GM19467 (cell line): Measurements from ENCODE around the gene STARD3.

Experiments
- ATAC-seq: cut with Tn5 transposase; IDR thresholded peaks from one replicate; pipeline ENCODE4 v1.9.1; 2021; ENCODE audit warnings: mild to moderate bottlenecking, moderate library complexity; ENCODE audit not compliant: unreplicated experiment

Gene STARD3

DNA sequence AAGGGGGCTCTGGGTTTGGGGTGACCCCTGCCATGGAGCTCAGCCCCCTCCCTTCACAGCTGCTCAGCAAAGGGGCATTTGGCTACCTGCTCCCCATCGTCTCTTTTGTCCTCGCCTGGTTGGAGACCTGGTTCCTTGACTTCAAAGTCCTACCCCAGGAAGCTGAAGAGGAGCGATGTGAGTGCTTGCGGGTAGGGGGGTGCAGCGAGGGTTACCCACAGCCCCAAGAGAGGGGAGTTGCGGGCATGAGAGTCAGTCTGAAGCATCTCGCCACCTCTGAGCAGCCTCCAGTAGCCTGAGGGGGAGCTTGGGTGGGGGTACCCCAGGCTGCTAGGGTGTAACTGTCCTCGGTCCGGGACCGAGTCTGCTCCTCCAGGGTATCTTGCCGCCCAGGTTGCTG, 21.4 kb downstream of the STARD3 start:
- ATAC-seq = no peak

DNA sequence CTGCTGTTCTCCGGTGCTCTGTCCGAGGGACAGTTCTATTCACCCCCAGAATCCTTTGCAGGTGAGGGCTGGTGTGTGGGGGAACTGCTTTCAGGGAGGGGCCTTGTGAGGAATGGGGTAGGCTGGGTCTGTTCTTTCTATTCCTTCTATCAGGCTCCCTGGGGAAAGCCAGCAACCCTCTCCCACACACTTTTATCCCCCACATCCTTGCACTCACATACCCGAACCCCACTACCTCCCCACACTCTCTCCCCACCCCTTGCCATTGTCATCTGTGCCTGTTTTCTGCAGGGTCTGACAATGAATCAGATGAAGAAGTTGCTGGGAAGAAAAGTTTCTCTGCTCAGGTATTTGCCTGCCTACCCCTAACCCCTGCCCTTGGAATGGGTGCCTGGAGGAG, 21.8 kb downstream of the STARD3 start:
- ATAC-seq = no peak

DNA sequence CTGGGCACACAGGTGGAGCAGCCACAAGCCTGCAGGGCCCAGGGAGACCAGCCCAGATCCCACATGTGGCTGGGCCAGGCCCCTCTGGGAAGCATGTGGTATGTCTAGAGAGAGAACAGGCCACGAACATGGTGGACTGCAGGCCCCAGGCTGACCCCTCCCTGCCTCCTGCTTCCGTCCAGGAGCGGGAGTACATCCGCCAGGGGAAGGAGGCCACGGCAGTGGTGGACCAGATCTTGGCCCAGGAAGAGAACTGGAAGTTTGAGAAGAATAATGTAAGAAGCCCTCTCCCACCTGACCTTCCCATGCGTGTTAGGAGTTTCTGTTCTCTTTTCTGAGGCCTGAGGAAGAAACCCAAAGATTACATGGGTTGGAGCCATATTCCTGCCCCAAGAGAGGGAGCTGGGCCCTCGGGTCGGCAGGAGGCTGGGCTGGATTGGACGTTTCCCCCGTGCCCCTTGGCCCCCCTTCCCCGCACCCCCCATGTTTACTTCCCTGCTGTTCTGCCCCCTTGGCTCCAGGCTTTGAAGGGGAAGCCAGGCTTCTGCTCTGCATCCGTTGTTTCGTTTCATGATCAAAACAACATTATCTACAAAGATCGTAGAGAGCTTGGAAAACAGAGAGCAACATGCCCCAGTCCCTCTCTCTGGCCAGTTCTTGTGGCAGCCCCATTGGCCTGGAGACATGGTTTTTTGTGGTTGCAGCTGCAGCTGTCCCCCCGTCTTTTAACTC, 22.5 kb downstream of the STARD3 start:
- ATAC-seq = no peak

DNA sequence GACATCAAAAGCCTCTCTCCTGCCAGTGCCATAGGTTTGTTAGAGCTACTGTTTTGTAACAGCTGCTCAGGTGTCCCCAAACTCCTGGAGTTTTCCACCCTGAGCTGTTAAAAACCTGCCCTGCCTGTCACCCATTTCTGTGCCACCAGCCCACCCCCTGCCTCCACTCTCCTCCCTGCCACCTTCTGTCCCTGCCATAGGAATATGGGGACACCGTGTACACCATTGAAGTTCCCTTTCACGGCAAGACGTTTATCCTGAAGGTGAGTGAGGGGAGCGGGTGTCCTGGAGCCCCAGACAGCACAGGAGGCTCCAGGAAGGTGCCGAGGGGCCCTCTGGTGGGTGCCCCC, 23.0 kb downstream of the STARD3 start:
- no peak for ATAC-seq

DNA sequence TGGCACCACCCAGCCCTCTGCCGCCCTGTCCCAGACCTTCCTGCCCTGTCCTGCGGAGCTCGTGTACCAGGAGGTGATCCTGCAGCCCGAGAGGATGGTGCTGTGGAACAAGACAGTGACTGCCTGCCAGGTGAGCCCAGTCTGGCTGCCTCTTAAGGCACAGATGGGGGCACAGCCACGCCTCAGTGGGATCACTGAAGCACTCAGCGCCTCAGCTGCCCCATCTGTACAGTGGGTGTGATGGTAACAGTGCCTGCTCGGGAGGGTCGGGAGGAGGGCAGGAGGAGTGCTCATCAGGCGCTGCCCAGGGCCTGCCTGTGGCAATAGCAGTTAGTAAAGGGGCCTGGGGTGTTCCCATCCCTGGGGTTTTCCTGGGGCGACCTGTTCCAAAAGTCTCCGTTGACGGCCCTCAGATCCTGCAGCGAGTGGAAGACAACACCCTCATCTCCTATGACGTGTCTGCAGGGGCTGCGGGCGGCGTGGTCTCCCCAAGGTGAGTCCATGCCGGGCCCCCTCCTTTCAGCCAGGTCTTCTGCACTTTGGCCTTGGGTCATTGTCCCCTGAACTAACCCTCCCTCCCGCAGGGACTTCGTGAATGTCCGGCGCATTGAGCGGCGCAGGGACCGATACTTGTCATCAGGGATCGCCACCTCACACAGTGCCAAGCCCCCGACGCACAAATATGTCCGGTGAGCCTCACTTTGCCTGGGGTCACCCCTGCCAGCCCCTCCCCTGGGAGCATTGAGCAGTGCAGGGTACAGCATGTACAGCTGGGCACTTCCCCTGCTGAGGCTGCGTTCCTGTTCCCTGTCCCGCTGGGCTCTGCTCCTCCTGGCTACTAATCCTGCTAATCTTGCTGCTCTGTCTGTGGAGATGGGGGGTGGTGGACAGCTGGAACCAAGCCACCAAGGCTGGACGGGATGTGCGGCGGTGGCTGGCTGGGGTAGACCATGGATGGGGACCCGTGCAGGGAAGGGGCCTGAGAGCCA, 23.7 kb downstream of the STARD3 start:
- no peak for ATAC-seq

DNA sequence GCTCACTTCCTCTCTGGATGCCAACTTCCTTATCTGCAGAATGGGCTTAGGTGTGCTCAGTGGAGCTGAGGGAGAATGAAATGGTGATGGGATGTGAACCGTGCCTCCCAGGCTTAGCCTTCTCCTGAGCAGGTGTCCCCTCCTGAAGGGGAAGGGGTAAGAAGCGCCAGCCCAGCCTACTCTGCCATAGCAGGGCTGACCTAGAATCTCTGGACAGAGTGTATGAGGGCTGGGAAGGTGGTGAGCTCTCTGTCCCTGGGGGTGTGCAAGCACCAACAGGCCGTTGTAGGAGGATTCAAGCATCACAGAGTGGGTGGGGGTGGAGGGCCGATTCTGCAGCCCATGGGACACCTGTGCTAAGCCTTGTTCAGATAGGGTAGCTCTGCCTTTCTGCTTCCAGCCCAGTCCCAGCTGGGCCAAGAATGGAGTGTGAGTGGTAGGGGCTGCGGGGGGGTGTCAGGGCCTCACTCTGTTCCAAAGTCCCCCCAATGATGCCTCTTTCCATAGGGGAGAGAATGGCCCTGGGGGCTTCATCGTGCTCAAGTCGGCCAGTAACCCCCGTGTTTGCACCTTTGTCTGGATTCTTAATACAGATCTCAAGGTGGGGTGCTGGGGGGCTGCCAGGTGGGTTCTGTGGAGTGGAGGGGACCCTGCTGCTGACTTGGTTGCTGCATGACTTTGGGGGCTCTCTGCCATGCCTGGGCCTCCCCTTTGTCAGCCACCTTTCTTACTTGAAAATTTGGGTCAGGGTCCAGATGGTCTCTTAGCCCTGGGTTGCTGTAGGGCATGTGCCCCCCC, 25.0 kb downstream of the STARD3 start:
- ATAC-seq = no peak

DNA sequence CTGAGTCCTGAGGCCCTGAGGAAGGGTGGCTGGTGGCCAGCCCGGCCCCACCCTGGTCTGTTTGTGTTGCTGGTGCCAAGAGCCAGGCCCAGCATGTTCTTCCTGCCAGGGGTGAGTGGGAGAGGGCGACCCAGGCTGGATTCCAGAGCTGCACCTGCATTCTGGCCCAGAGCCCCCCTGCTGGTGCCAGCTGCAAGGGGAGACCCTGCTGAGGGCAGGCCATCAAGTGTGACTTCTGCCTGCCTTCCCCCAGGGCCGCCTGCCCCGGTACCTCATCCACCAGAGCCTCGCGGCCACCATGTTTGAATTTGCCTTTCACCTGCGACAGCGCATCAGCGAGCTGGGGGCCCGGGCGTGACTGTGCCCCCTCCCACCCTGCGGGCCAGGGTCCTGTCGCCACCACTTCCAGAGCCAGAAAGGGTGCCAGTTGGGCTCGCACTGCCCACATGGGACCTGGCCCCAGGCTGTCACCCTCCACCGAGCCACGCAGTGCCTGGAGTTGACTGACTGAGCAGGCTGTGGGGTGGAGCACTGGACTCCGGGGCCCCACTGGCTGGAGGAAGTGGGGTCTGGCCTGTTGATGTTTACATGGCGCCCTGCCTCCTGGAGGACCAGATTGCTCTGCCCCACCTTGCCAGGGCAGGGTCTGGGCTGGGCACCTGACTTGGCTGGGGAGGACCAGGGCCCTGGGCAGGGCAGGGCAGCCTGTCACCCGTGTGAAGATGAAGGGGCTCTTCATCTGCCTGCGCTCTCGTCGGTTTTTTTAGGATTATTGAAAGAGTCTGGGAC, 25.8 kb downstream of the STARD3 start:
- no peak for ATAC-seq

DNA sequence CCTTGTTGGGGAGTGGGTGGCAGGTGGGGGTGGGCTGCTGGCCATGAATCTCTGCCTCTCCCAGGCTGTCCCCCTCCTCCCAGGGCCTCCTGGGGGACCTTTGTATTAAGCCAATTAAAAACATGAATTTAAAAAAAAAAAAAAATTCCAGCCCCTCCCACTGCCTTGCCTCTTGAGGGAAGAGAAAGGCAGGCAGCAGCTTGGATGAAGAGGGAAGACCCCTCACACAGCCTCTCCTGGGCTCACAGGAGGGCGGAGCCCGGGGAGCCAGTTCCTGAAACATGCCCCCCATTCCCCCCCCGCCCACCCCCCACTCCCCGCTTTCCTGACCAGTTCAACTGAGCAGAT, 26.4 kb downstream of the STARD3 start:
- ATAC-seq = no peak

DNA sequence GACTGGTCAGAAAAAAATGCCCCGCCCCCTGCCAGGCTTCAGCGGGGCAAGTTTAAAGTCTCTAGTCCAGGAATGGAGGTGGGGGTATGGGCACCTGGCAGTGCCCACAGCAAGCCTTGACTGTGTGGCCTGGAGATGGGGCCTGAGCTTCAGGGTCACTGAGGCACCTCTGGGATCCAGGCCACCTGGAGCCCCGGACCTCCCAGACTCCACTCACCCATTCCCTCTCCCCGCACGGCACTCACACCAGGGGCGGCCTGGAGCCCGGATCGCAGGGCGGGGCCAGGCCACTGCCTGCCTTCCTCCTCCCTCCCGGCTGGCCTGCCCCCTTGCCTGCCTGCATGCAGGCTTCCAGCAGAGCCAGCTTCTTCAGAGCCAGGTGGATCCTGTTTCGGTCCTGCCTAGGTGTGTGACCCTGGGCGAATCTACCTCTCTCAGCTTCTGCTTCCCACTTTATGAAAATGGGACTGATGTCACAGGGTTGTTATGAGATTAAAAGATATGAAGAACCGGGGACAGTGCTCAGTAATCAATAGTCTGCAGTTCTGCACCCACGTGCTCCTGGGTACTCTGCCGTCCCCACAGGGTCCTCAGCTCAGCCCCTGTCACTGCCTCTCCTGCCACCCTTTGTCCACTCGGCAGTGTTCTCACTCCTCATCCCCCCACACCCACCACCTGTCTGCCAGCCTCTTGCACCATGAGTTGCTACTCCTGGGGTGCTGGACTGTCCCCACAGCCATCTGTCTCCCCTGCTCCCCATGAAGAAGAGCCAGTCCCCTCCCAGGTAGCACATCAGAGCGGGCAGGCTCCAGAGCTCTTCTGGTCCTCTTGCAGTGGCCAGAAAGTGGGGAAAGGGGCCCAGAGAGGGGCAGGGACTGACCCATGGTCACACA, 27.0 kb downstream of the STARD3 start:
- no peak for ATAC-seq

DNA sequence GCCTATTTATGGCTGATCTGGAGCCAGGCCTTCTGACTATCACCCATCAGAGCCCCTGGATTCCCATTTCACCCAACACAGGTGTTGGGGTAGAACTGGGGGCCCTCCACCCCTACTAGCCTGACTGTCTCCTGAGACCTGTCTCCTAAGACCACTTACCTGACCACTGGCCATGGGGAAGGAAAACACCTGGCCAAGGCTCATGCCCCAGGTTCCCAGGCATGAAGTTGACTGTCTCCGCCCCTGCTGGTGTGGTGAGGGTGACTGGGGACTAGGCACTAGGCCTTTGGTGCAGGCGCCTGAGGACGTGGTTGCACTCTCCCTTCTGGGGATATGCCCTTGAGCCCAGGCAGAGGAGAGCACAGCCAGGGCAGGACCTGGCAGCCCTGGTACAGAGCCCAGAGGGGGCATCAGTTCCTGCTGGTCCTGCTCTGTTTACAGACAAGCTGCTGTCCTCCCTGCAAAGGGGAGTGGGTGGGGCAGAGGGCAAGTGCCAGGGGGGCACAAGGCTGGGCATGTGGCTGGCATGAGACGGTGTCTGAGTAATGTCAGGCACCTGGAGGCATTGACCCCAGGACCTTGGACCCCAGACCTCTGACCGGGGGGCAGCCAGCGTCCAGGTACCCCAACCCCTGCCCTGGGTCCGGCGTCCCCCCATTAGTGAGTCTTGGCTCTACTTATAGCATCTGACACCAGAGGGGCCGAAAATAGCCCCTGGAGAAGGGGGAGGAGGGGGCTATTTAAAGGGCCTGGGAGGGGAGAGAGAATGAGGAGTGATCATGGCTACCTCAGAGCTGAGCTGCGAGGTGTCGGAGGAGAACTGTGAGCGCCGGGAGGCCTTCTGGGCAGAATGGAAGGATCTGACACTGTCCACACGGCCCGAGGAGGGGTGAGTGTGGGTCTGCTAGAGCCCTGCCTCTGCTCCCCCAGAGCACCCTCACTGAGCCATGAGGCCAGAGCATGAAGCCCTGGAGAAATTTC, 27.9 kb downstream of the STARD3 start, which contains the start of gene TCAP:
TCAP (plus strand) TSS at position 769 of the 981 bp plus-strand sequence; CDS start at position 780, 11 bp downstream.
- no peak for ATAC-seq

DNA sequence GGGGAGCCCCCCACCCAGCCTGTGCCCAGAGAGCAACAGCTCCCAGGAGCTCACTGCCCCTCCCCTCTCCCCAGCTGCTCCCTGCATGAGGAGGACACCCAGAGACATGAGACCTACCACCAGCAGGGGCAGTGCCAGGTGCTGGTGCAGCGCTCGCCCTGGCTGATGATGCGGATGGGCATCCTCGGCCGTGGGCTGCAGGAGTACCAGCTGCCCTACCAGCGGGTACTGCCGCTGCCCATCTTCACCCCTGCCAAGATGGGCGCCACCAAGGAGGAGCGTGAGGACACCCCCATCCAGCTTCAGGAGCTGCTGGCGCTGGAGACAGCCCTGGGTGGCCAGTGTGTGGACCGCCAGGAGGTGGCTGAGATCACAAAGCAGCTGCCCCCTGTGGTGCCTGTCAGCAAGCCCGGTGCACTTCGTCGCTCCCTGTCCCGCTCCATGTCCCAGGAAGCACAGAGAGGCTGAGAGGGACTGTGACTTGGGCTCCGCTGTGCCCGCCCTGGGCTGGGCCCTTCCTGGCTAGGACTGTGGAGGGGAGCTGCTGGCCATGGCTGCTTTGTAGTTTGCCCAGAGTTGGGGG, 28.8 kb downstream of the STARD3 start:
- ATAC-seq = no peak

DNA sequence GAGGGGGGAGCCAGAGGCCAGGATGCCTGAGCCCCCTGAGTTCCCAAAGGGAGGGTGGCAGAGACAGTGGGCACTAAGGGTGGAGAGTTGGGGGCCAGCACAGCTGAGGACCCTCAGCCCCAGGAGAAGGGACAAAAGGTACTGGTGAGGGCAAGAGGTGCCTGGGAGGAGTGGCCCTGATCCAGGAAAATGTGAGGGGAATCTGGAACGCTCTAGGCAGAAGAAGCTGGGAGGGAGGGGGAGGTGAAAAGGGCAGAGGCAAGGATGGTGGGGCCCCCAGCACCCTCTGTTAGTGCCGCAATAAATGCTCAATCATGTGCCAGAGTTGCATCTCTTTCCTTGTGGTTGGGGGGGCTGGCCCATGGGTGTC, 29.3 kb downstream of the STARD3 start:
- no peak for ATAC-seq

DNA sequence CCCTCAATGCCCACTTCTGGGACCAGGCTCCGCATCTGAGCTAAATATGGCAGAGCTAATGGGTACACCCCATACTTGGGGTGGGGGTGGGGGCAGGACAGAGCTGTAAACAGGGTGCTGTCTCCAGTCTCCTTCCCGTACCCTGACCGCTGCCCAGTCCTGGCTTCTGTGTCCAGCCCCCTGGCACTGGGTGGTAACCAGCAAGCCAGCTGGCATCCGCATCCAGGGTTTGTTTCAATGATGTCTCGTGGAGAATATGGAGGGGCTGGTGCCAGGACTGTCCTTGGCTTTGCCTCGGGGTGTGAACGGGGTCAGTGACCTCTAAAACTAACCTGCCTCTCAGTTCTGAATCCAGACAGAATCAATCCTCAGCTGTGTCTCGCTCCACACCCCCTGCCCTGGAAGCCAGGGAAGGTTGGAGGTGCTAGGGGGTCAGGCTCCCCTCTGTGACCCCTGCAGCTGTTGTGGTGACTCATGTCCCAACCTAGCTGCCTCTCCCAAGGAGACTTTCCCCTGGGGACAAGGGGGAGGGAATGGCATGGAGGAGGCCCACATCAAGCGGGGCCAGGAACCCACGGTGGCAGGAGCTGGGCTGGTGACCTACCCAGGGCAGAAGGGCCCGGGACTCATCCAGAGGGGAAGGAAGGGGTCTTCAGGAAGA, 29.8 kb downstream of the STARD3 start:
- no peak for ATAC-seq

DNA sequence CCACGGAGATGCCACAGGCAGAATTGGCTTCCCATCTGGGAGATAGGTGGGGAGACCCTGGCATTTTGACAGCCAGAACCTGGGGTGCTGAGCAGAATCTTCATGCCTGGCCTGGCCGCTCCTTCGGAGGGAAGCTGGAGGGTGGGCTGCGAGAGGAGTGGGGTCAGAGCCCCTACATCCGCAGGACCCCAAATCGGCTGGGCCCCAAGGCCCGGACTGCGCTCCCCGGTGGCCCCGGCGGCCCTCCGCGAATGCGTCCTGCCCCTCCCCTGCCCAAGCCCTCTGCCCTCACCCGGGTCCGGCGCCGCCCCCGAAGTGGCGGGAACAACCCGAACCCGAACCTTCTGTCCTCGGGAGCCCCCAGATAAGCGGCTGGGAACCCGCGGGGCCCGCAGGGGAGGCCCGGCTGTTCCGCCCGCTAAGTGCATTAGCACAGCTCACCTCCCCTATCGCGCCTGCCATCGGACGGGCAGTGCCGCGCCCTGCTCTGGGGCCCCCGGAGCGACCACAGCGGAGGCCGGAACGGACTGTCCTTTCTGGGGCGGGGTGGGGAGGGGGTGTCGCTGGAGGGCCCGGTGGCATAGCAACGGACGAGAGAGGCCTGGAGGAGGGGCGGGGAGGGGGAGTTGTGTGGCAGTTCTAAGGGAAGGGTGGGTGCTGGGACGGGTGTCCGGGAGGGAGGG, 30.5 kb downstream of the STARD3 start:
- ATAC-seq = no peak

DNA sequence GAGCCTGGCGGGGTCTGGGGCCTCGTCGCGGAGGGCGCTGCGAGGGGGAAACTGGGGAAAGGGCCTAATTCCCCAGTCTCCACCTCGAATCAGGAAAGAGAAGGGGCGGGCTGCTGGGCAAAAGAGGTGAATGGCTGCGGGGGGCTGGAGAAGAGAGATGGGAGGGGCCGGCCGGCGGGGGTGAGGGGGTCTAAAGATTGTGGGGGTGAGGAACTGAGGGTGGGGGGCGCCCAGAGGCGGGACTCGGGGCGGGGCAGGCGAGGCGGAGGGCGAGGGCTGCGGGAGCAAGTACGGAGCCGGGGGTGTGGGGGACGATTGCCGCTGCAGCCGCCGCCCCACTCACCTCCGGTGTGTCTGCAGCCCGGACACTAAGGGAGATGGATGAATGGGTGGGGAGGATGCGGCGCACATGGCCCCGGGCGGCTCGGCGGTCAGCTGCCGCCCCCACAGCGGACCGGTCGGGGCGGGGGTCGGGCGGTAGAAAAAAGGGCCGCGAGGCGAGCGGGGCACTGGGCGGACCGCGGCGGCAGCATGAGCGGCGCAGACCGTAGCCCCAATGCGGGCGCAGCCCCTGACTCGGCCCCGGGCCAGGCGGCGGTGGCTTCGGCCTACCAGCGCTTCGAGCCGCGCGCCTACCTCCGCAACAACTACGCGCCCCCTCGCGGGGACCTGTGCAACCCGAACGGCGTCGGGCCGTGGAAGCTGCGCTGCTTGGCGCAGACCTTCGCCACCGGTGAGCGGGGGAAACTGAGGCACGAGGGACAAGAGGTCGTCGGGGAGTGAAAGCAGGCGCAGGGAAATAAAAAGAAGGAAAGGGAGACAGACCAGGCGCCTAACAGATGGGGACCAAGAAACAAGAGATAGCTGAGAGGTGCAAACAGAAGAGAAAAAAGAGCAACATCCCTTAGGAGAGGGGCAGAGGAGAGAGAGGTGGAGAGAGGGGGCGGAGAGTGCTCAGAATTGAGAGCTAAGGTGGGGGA, 31.3 kb downstream of the STARD3 start, which contains the start of gene PNMT:
PNMT (plus strand) TSS at position 509 of the 980 bp plus-strand sequence; CDS start at position 532, 23 bp downstream.
- ATAC-seq = no peak
